ENCODE data around the gene ZCCHC24.

DNA sequence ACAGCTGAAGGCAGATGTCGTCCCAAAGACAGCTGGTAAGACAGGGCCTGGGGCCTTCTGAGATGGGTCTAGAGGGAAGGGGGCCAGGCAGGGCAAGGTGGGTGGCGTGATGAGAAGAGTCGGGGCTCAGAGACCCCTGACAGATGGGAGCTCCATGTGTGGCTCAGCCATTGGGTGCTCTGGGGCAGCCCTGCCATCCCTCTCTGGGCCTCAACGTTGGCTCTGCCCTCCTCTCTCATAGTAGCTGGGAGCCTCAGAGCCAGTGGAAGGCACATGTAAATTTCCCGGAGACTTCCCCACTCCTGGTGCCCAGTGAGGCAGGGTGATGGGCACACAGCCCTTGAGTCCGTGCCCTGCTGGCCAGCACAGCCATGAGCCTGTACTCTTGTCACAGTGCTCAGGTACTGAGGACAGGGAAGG is 96.3 kb downstream of the ZCCHC24 start:
- TF ChIP-seq POLR2A (IDR thresholded peaks at IDR 0.05) (no peak), POLR2AphosphoS5 (IDR thresholded peaks at IDR 0.05) (no peak)
- TF ChIP-seq, protein P1, sequence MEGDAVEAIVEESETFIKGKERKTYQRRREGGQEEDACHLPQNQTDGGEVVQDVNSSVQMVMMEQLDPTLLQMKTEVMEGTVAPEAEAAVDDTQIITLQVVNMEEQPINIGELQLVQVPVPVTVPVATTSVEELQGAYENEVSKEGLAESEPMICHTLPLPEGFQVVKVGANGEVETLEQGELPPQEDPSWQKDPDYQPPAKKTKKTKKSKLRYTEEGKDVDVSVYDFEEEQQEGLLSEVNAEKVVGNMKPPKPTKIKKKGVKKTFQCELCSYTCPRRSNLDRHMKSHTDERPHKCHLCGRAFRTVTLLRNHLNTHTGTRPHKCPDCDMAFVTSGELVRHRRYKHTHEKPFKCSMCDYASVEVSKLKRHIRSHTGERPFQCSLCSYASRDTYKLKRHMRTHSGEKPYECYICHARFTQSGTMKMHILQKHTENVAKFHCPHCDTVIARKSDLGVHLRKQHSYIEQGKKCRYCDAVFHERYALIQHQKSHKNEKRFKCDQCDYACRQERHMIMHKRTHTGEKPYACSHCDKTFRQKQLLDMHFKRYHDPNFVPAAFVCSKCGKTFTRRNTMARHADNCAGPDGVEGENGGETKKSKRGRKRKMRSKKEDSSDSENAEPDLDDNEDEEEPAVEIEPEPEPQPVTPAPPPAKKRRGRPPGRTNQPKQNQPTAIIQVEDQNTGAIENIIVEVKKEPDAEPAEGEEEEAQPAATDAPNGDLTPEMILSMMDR (IDR thresholded peaks at IDR 0.05 in 8 of 11, conservative IDR thresholded peaks at IDR 0.05 in 3 of 11), result no peak
